H1 (cell line): ENCODE measurements around the gene CISD2. TPM values are rescaled to one million over a fixed set of nuclear protein-coding genes. Genes with fewer than 3 reads are reported as not detected.

Experiments
- BCL11A ChIP-seq, 2 experiments: IDR thresholded peaks; one replicate each; pipeline ENCODE4 v1.6.1; 2011; ENCODE audit warnings: low read depth in 2 of 2, low read length in 2 of 2, mild to moderate bottlenecking in 2 of 2
- JUN ChIP-seq: IDR thresholded peaks from 2 replicates; pipeline ENCODE4 v1.6.1; 2011; ENCODE audit warnings: low read depth, mild to moderate bottlenecking, improper control_type of control experiment, low read length
- RFX5 ChIP-seq: IDR thresholded peaks from 2 replicates; pipeline ENCODE4 v1.6.1; 2011; ENCODE audit warnings: low read depth, low read length, improper control_type of control experiment, borderline replicate concordance
- SIRT6 ChIP-seq: IDR thresholded peaks from one replicate; pipeline ENCODE4 v1.7.1; 2012; ENCODE audit warnings: low read length, inconsistent platforms
- polyA plus RNA-seq, 7 experiments: library from polyadenylated mRNA; depleted of rRNA in 3 of 7; stranded (reverse) in 5 of 7; unstranded in 2 of 7; fragments of >200 nt in 5 of 7; fragments of 200-250 nt in 2 of 7; gene quantifications; 1 replicate in 5 of 7; 2 replicates in 1 of 7; 4 replicates in 1 of 7; pipeline versions ENCODE4 v1.2.1 to v1.2.3, GENCODE V29; 2011 to 2013; ENCODE audit warnings: missing spikeins in 2 of 7, mixed read lengths in 2 of 7
- total RNA-seq: library from RNA; stranded (reverse); fragmentation: NEBNext Ultra II Directional; extraction: Animal tissue kit (Norgen Biotek cat#: 25700); gene quantifications from 2 replicates; pipeline ENCODE4 v1.2.1, GENCODE V29; 2021

Gene CISD2
- total and polyA plus RNA-seq, 2 of the 8 experiments (the other 6 are each of a cell fraction or from before 2014, with no cell fraction given) = 23.7 to 48.3 TPM

- TF ChIP-seq BCL11A (IDR thresholded peaks at IDR 0.05; ENCODE audit: low read depth in 2 of 2, low read length in 2 of 2) (no peak), JUN (no peak), RFX5 (no peak), SIRT6 (no peak)
These were observed 21.1 kb upstream of the CISD2 start (continued) for GRCh38 chr4:102847687-102848086.
